Central memory CD4-positive, alpha-beta T cell (primary cell): ENCODE measurements around the gene OBSCN.
"Not testable (repeated sequence)": the region's sequence is repeated elsewhere in the genome, so short reads cannot be mapped to it uniquely, and the experiment has no call there.

Experiments
- DNase-seq: peaks from one replicate; pipeline ENCODE4 v3.0.0; 2022

Gene OBSCN

GRCh38 chr1:228213917-228214808, 6.3 kb downstream of the OBSCN start:
- DNase-seq = no peak

- no peak for DNase-seq
Measured at GRCh38 chr1:228214921-228215662, 7.2 kb downstream of the OBSCN start.

DNA sequence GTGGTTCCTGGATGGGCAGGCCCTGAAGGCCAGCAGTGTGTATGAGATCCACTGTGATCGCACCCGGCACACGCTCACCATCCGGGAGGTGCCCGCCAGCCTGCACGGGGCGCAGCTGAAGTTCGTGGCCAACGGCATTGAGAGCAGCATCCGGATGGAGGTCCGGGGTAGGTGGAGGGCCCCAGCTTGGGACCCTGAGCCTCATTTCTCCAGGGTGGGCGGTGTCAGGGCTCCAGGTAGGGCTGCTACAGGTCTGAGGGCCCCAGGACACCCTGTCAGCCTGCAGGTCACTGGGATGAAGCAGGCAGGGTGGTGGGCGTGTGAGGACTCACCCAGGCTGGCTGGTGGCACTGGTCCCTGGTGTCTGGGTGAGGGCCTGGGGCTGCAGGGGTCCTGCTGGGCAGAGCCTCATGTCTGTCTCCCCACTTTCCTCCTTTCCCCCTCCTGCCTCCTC, 7.8 kb downstream of the OBSCN start:
- DNase-seq = no peak

DNA sequence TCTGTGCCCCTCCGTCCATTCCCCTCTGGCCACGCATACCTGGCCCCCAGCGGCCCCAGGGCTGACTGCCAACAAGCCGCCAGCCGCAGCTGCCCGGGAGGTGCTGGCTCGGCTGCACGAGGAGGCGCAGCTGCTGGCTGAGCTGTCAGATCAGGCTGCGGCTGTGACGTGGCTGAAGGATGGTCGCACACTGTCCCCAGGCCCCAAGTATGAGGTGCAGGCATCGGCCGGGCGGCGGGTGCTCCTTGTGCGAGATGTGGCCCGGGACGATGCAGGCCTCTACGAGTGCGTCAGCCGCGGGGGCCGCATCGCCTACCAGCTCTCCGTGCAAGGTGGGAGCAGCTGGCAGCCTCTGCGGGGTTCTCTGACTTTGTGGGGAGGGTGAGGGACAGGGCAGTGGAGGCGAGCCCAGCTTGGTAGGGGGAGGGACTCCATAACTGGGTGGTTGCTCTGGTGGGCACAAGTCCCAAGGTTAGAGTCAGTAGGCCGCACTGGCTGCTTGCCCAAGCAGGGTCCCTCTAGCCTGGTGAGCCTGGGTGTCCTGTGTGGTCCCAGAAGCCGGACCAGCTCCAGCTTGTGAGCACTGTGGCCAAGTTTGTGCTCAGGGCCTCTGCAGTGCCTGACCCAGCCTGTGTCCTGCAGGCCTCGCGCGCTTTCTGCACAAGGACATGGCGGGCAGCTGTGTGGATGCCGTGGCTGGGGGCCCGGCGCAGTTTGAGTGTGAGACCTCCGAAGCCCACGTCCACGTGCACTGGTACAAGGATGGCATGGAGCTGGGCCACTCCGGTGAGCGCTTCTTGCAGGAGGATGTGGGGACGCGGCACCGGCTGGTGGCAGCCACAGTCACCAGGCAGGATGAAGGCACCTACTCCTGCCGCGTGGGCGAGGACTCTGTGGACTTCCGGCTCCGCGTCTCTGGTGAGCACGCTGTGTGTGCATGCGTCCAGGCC, 8.8 kb downstream of the OBSCN start:
- no peak for DNase-seq

GRCh38 chr1:228217551-228218344, 9.9 kb downstream of the OBSCN start:
- DNase-seq = no peak

- DNase-seq = no peak
Measured at GRCh38 chr1:228218513-228219244, 10.8 kb downstream of the OBSCN start.

- no peak for DNase-seq
Measured at GRCh38 chr1:228219245-228219961, 11.6 kb downstream of the OBSCN start.

DNA sequence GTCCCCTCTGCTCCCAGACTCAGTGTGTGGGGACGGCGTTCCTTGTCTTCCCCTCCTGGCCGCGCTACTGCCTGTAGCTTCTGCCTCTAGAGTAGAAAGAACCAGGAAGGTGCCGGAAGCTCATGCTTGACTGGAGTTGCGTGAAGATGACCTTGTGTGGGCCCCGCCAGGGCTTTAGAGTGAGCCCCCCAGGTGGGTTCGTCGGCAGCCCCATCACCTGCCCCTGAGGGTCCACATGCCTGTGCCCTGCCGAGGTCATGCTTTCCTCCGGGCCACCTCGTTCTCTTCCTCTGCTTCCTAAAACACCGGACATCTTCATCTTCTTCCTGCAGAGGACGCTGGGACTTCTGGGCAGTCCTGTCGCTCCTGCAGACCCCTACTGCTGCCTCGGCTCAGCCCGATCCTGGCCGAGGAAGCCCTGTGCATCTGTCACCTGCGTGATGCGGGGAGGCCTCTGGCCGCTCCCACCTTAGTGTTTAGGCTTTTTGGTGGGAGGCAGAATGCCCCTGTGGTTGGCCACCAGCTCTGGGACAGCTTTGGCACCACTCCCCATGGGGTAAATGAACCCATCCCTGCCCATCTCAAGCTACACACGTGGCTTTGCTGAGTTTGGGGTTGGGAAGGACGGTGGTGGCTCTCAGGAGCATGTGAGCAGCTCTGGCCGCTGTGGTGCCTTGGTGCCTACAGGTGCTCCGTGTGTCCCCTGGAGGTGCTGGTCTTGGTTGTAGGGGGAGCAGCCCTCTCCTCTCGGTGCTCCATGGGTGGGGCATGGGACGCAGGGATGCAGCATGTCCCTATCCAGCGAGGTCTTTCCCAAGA, 12.3 kb downstream of the OBSCN start:
- no peak for DNase-seq

DNA sequence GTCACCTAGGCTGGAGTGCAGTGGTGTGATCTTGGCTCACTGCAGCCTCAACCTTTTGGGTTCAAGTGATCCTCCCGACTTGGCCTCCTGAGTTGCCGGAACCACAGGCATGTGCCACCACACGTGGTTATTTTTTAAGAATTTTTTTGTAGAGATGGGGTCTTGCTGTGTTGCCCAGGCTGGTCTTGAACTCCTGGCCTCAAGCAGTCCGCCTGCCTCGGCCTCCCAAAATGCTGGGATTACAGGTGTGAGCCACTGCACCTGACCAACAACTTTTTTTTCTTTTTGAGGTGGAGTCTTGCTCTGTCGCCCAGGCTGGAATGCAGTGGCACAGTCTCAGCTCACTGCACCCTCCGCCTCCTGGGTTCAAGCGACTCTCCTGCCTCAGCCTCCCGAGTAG, 13.3 kb downstream of the OBSCN start:
- DNase-seq = not testable (repeated sequence)

DNA sequence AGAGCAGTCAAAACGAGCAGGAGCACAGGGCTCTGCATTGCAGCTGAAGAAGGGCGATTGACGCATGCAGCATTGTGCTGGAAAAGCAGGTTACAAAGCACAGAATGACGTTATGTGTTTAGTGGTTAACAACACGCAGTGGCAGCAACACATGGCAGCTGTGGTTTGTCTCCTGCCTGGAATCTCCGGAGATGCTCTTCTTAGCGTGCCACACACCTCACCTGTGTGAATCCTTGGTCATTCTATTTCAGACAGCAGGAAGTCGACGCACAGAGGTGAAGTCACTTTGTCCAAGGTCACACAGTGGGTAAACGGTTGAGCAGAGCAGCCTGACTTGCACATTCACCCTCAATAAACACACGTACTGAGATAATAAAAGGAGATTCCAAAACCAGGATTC, 14.7 kb downstream of the OBSCN start:
- no peak for DNase-seq

DNA sequence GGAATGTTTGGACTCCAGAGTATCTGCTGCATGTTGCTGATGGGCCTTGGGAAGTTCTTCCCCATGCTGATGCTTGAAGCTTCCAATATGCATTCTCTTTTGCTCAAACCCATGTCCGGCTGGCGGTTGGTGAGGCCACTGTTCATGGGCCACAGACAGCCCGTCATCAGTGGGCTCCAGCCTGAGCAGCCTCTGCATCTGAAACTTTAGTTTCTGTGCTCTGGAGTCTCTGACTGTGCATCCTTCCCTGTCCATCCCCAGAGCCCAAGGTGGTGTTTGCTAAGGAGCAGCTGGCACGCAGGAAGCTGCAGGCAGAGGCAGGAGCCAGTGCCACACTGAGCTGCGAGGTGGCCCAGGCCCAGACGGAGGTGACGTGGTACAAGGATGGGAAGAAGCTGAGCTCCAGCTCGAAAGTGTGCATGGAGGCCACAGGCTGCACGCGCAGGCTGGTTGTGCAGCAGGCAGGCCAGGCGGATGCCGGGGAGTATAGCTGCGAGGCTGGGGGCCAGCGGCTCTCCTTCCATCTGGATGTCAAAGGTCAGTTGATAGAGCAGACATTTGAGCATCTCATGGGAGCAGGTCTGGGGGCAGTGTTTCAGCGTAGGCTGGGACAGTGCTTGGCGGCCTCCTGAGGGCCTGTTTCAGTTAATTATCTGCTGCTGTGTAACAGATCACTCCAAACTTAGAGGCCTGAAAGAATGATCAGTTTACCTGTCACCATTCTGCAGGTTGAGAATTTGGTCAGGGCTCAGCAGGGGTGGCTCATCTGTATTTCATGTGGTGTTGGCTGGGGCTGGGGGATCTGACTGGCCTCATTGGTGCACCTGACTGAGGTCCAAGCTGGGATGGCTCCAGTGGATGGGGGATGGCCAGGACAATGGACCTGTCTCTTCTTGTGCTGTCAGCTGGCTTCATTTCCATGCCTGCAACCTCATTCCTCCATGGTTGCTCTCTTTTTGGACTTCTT, 16.6 kb downstream of the OBSCN start:
- DNase-seq = no peak

DNA sequence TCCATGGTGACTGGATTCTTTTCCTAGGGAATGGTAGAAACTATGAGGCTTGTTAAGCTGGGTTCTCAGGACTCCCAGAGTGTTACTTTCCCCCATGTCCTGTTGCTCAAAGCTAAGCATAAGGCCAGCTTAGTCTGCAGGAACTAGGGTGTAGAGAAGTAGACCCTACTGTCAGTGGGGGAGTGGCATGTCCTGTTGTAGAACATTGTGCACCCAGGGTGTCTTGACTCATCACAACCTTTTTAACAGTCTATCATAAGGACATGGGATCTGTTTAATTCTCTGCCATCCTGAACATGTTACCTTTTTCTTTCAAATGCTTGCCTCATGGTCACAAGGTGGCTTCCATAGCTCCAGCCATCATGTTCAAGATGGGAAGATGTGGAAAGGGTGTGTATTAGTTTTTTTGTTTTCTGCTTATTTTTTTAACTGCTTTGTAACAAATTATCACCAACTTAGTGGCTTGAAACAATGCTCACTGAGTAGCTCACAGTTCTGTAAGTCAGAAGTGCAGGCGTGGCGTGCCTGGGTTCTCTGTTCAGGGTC, 17.4 kb downstream of the OBSCN start:
- no peak for DNase-seq

DNA sequence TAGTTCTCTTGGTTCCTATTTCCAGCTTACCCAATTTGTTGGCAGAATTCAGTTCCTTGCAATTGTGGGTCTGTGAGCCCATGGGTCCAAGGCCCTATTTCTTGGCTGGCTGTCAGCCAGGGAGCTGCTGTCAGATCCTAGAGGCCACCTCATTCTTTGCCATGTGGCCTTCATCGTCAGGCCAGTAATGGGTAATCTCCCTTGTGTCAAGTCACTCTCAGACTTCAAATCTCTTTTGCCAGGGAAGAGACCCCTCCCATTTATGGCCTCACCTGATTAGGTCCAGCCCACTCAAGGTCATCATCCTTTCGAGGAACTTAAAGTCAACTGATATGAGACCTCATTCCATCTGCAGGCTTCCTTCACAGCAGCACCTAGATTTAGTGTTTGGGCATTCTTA, 17.9 kb downstream of the OBSCN start:
- DNase-seq = no peak

- no peak for DNase-seq
Measured at GRCh38 chr1:228226141-228226874, 18.5 kb downstream of the OBSCN start.

GRCh38 chr1:228226956-228227791, 19.3 kb downstream of the OBSCN start:
- no peak for DNase-seq

- not testable (repeated sequence) for DNase-seq
Measured at GRCh38 chr1:228228147-228228546, 20.3 kb downstream of the OBSCN start.
